Breast epithelium (tissue), 3 donors: ENCODE measurements around the gene NCOR2.

Experiments
- POLR2A ChIP-seq: fragments of 450-650 bp; IDR thresholded peaks from one replicate; pipeline ENCODE4 v1.6.1; 2016; ENCODE audit warnings: antibody characterized with exemption, mild to moderate bottlenecking, moderate library complexity
- POLR2AphosphoS5 ChIP-seq, 3 donors: sonication (generic); formaldehyde crosslinking; IDR thresholded peaks; one replicate each; pipeline ENCODE4 v1.6.1; 2017; ENCODE audit warnings: antibody characterized with exemption in 3 of 3
- TF ChIP-seq, protein P1 (sequence below), 3 donors: fragments of 450-650 bp; IDR thresholded peaks; one replicate each; pipeline ENCODE4 v1.5.1; 2016 to 2017; ENCODE audit warnings: antibody characterized with exemption in 3 of 3, mild to moderate bottlenecking in 3 of 3, moderate library complexity in 3 of 3

DNA sequence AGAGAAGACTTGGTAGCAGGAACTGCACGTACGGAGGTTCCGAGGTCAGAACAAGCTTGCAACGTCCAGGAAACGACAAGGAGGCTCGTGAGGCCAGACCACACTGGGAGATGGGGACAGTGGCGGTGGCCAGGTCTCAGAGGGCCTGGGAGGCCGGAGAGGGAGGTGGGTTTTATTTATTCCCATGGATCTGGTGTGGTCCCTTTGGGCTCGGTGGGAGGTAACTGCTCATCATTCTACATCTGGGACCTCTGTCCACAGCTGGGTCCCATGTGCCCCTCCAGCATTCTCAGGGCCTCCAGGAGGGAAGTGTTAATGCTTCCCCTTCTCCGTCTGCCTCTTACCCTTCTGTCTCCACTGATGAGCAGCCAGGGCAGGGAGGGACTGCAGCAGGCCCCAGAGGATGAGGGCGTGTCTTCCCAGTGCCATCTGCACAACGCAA lies 35.7 kb upstream of the NCOR2 start:
- TF ChIP-seq, protein P1, sequence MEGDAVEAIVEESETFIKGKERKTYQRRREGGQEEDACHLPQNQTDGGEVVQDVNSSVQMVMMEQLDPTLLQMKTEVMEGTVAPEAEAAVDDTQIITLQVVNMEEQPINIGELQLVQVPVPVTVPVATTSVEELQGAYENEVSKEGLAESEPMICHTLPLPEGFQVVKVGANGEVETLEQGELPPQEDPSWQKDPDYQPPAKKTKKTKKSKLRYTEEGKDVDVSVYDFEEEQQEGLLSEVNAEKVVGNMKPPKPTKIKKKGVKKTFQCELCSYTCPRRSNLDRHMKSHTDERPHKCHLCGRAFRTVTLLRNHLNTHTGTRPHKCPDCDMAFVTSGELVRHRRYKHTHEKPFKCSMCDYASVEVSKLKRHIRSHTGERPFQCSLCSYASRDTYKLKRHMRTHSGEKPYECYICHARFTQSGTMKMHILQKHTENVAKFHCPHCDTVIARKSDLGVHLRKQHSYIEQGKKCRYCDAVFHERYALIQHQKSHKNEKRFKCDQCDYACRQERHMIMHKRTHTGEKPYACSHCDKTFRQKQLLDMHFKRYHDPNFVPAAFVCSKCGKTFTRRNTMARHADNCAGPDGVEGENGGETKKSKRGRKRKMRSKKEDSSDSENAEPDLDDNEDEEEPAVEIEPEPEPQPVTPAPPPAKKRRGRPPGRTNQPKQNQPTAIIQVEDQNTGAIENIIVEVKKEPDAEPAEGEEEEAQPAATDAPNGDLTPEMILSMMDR (IDR thresholded peaks at IDR 0.05): no peak
- no peak for TF ChIP-seq POLR2A
- no peak for TF ChIP-seq POLR2AphosphoS5 (IDR thresholded peaks at IDR 0.05)
